NCI-H187 (cell line): Measurements from ENCODE around the gene NPAS3.
A peak's percentile ranks its signal among the peaks of the same experiment; 100 is the strongest.

Experiments
- DNase-seq, 2 experiments: peaks; one replicate each; lab custom pipeline; 2025; lab: John Stamatoyannopoulos, UW

The NPAS3 gene

GRCh38 chr14:33714527-33715226, 776.0 kb downstream of the NPAS3 start:
- no peak for DNase-seq

DNA sequence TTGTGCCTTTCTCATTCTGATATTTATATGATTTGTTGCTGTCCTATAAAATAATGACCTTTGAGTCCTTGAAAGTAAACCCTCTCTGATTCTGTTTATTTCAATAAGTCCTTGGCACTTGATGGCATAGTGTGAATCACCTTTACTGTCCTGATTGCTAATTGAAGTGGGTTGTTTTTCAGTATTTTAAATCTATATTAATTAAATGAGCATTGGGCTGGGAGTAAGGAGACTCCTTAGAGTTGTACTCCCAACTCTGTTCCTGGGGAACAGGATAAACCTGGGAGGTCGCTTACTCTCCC, 776.5 kb downstream of the NPAS3 start:
- DNase-seq, result no peak

GRCh38 chr14:33716921-33717320, 778.2 kb downstream of the NPAS3 start:
- no peak for DNase-seq

GRCh38 chr14:33717866-33718265, 779.2 kb downstream of the NPAS3 start:
- DNase-seq, result no peak

DNA sequence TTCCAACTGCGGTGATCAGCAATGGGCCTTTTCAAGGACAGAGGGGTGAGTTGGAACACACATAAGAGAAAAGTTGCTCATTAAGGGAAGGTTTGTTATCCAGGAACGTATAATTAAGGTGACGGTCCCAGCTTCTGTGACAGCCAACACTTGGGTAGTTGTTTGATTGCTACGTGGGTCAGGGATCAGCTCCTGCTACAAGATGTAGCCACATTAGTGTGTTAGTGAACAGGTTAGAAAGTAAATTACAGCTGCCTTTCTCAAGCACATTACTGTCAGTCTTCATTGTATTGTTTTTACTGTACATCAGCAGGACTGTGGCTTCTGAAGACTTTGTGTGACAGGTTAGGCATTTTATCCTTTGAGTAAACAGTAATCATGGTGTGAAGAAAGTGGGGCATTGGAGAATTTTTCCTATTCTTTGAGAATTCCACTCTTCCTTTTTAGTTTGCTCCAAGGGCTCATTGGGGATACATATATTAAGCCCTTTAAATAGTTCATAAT, 781.7 kb downstream of the NPAS3 start:
- no peak for DNase-seq

GRCh38 chr14:33726685-33727084, 788.0 kb downstream of the NPAS3 start:
- DNase-seq, result no peak

DNA sequence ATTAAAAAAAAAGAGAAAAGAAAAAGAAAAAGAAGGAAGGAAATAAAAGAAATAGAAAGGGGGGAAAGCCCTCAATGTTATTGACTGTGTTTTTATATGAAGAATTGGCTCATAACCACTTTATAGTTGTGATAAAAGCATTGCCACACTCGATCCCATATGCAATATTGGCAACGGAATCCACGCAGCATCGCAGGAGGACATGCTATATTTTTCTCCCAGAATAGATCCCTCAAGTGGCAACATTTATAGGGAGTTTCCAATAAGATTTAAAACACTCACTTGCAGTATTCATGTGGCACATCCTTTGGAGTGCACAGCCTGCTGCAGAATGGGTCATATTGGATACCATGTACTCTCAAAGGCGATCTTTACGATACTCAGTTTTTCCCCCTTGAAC, 788.9 kb downstream of the NPAS3 start:
- DNase-seq, result no peak

- DNase-seq, result no peak
Observed at GRCh38 chr14:33728010-33728498, 789.4 kb downstream of the NPAS3 start.

GRCh38 chr14:33730156-33730555, 791.5 kb downstream of the NPAS3 start:
- DNase-seq, result no peak

- peak in 1 of 2 experiments; percentile 6 for DNase-seq
Observed at GRCh38 chr14:33732175-33732574, 793.5 kb downstream of the NPAS3 start.

DNA sequence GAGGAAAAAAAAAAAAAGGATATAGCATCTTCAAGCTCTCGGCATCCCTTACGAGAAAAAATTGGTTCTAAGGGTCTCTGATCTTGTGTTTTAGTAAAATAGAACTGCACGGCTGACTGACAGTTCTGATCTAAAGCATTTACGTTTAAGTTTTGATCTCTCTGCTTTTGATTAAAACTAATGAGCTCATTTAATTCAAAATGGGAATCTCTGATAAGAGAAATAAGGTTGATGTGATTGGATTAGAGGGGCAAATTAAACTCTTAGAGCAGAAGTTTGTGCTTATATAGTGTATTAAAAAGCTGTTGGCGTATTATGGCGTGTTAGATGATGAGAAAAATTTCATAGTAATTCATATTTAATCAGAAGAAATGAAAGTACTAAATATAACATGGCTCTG, 794.6 kb downstream of the NPAS3 start:
- no peak for DNase-seq

- DNase-seq, result no peak
Observed at GRCh38 chr14:33733721-33734120, 795.0 kb downstream of the NPAS3 start.

GRCh38 chr14:33734387-33734786, 795.7 kb downstream of the NPAS3 start:
- no peak for DNase-seq

- DNase-seq, result no peak
Observed at GRCh38 chr14:33736299-33736825, 797.7 kb downstream of the NPAS3 start.

DNA sequence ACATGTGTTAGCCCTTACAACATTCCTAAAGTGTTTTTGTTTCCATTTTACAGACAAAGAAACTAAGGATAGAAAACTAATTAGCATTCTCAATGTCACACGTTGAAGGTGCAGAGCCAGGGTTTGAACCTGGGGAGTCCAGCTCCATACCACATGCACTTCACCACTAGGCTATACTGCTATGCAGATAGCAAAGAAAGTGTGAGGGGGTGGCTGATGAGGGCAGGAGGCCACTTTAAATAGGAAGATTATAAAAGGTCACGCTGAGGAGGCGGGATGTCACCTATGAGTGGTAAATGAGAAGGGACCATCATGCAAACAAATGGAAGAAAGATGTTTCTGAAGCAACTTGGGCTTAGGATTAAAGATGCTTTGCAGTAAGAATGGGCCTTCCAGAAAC, 798.3 kb downstream of the NPAS3 start:
- no peak for DNase-seq

GRCh38 chr14:33737446-33737845, 798.8 kb downstream of the NPAS3 start:
- no peak for DNase-seq

- no peak for DNase-seq
Observed at GRCh38 chr14:33738029-33738428, 799.4 kb downstream of the NPAS3 start.

- DNase-seq, result no peak
Observed at GRCh38 chr14:33738491-33738890, 799.8 kb downstream of the NPAS3 start.

- no peak for DNase-seq
Observed at GRCh38 chr14:33740531-33740930, 801.9 kb downstream of the NPAS3 start.

- no peak for DNase-seq
Observed at GRCh38 chr14:33742166-33742565, 803.5 kb downstream of the NPAS3 start.

DNA sequence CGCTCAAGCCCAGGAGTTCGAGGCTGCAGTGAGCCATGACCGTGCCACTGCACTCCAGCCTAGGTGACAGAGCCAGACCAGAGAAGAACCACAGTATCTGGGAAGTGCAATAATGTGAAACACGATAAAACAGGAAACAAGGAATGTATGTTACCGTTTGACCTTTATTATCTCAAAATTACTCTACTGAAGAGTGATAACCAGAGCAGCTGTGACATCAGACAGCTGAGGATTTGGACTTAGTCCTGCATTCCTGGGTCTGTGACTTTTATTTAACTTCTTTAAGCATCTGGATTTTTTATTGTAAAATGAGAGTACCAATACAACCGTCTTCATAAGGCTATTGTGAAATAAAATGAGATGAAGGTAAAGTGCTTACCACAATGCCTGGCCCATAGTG, 806.5 kb downstream of the NPAS3 start:
- DNase-seq, result no peak

DNA sequence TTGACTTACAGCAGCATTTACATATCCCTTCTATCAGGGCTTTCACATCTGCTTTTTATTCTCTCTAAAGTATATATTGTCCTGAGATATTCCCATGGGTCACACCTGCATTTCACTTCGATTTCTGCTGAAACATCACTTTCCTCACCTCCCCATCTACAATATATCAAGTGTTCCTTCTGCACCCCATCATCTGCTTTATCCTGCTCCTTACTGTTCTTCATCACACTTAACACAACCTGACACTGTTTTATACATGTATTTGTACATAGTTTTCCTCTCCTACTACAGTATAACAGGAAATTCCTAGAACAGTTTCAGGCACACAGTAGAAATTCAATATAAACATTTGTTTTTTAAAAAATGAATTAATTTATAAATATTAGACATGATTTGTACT, 809.1 kb downstream of the NPAS3 start:
- no peak for DNase-seq

DNA sequence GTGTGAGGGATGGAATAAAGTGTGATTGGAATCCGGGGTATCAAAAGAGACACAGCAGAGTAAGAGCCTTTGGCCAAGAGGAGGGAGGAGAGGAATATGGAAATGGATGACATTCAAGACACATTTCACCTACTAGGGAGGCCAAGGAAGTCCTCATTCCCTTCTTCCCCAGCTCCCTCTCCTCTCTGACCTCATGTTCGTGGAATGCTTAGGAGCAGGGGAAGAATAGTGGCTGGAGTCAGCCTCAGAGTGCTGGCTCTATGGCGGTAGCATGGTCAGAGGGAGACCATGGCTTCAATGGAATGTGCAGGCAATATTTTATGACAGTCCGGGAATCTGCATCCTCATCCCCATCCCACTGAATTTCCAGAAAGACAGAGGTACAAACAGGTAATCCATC, 815.6 kb downstream of the NPAS3 start:
- DNase-seq, result no peak

- DNase-seq, result no peak
Observed at GRCh38 chr14:33755358-33755757, 816.7 kb downstream of the NPAS3 start.
